Neural progenitor cell (in vitro differentiated cells): ENCODE data around the gene ADAMTS20.

Experiments
- CTCF ChIP-seq: fragments of 200-600 bp; sonication (generic); IDR thresholded peaks from 2 replicates; pipeline ENCODE4 v1.5.1; 2017; ENCODE audit warnings: antibody characterized with exemption, mild to moderate bottlenecking
- EZH2 ChIP-seq: fragments of 200-600 bp; sonication (generic); IDR thresholded peaks from 2 replicates; pipeline ENCODE4 v1.6.1; 2017; ENCODE audit warnings: antibody characterized with exemption, mild to moderate bottlenecking, moderate library complexity
- EZH2phosphoT487 ChIP-seq: fragments of 200-600 bp; sonication (generic); IDR thresholded peaks from 2 replicates; pipeline ENCODE4 v1.6.1; 2017; ENCODE audit warnings: antibody characterized with exemption

DNA sequence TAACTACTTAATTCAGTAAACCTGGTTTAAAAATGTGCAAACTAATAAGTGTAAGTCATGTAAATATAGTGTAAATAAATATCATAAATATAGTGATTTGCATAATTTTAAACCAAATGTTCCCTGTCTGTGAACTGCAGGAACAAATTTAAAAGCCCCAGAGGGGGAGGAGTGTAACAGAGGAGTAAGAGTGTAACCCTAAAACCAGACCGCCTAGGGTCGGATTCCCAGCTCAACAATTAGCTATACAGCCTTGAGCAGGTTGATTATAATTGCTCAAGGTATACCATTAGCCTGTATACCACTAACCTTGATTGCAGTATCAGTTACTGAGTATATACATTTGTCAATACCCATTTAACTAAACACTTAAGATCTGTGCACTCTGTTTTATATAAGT lies 218.4 kb downstream of the ADAMTS20 start:
- TF ChIP-seq CTCF: no peak
- TF ChIP-seq EZH2: no peak
- TF ChIP-seq EZH2phosphoT487: no peak
